ENCODE data around the gene PROM1. TPM values are rescaled to one million over a fixed set of nuclear protein-coding genes. Genes with fewer than 3 reads are reported as not detected.

The PROM1 gene
- total RNA-seq, 1 donor from 2014 or later, result 7.2 TPM

DNA sequence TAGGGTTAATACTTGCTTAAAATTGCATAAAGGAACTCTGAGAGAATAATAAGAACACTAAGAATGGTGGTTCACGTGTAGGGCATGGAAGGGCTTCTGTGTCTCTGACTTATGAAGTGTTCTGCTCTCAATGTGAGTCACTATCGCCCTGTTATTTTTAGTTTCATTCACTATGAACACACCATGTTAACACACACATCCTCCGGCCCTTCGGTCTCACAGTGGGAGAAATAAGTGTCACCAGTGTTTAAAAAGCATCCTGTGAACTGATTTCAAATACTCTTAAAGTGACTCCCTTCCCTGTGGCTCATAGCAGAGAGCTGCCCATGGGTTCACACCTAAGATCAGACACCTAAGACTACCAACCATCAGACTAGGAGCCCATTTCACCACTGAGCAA is 87.0 kb downstream of the PROM1 start:
- no peaks in the 10 kb centered on the region for H3K27me3 ChIP-seq
- H3K4me1 ChIP-seq, result no peaks in the 10 kb centered on the region
- TF ChIP-seq, protein P1, sequence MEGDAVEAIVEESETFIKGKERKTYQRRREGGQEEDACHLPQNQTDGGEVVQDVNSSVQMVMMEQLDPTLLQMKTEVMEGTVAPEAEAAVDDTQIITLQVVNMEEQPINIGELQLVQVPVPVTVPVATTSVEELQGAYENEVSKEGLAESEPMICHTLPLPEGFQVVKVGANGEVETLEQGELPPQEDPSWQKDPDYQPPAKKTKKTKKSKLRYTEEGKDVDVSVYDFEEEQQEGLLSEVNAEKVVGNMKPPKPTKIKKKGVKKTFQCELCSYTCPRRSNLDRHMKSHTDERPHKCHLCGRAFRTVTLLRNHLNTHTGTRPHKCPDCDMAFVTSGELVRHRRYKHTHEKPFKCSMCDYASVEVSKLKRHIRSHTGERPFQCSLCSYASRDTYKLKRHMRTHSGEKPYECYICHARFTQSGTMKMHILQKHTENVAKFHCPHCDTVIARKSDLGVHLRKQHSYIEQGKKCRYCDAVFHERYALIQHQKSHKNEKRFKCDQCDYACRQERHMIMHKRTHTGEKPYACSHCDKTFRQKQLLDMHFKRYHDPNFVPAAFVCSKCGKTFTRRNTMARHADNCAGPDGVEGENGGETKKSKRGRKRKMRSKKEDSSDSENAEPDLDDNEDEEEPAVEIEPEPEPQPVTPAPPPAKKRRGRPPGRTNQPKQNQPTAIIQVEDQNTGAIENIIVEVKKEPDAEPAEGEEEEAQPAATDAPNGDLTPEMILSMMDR (IDR thresholded peaks at IDR 0.05), result no peak
- intact Hi-C loops (cut with DNase I), result no loop called here
- no peaks in the 10 kb centered on the region for H3K36me3 ChIP-seq
- no peak overlapping the region for H3K27ac ChIP-seq
- H3K4me3 ChIP-seq, result no peak overlapping the region
- H3K9me3 ChIP-seq, result no peaks in the 10 kb centered on the region
- no peak for DNase-seq (ENCODE audit: low spot score in 2 of 2)

DNA sequence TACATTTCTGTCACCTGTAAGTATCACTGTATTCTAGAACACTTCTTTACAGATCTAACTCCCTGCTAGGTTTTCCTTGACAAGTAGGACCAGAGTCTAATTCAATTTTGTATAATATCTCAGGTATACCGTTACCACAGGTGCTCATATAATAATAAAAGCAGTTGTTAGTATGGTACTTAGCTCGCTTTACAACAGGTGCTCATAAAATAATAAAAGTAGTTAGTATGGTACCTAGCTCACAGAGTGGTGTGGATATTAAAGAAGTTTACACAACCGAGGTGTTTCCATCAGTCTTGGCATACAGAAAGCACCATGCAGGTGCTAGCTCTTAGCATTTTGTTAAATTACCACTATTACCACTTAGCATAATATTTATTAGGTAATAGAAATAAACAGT is 88.0 kb downstream of the PROM1 start:
- H3K36me3 ChIP-seq, result no peaks in the 10 kb centered on the region
- intact Hi-C loops (cut with DNase I), result no loop called here
- no peaks in the 10 kb centered on the region for H3K27me3 ChIP-seq
- H3K9me3 ChIP-seq, result no peaks in the 10 kb centered on the region
- H3K4me1 ChIP-seq, result no peaks in the 10 kb centered on the region
- H3K27ac ChIP-seq, result no peak overlapping the region
- H3K4me3 ChIP-seq, result no peak overlapping the region
- DNase-seq (ENCODE audit: low spot score in 2 of 2), result no peak
- TF ChIP-seq, protein P1 (IDR thresholded peaks at IDR 0.05), result no peak

DNA sequence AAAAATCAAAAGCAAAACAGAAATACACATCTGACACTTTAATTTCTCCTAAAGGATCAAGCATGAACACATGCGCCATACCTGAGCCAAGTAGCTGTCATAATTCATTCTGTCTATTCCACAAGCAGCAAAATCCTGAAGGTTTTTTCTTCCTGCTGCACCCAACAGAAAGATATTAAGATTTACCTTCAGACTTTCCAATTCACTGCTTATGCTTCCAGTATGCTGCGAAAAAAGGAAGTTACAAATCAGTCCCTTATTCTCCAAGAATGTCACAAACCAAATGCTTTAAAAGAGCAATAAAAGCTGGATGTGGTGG is 91.7 kb downstream of the PROM1 start:
- no peaks in the 10 kb centered on the region for H3K9me3 ChIP-seq

DNA sequence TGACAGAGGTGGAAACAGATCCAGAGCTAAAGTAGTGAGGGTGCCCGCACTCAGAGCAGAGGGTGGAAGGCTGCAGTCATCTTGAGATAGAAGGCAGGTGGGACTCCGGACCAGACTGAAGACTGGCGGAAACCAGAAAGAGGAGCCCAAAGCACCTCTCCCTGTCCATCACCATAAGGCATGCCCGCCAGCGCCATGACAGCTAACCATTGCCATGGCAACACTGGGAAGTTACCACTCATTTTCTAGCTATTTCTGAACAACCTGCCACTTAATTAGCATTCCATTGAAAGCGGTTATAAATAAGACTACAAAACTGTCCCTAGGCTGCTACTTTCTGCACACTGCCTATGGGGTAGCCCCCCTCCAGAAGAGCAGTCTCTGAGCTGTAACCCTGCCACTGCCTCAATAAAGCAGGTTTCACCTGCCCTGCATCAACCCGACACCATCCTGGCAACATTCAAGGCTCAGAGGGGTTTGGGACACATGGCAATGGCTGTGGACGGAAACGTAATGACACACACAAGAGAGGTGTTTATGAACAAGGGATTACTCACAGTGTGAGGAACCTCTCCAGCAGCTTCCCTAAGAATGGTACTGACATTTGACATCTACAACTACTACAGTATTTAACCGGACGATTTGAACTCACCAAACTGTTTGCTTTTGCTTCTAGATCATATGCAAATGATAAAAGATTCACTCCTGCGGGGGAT is 93.1 kb downstream of the PROM1 start:
- Histone ChIP-seq H3K4me3 (no peak overlapping the region), H3K36me3 (peaks cover 0 to 12% of the 10 kb centered on the region in 2 donors), H3K4me1 (no peaks in the 10 kb centered on the region), H3K27me3 (no peaks in the 10 kb centered on the region), H3K9me3 (no peaks in the 10 kb centered on the region), H3K27ac (no peak overlapping the region)
- no peak for DNase-seq (ENCODE audit: low spot score in 2 of 2)
- TF ChIP-seq, protein P1 (IDR thresholded peaks at IDR 0.05), result no peak
- intact Hi-C loops (cut with DNase I), result no loop called here

More for the DNA sequence above, 91.7 kb downstream of the PROM1 start:
- H3K4me1 ChIP-seq, result no peaks in the 10 kb centered on the region
- no peak for DNase-seq (ENCODE audit: low spot score in 2 of 2)
- H3K36me3 ChIP-seq, result peaks cover 0 to 12% of the 10 kb centered on the region in 2 donors
- H3K27me3 ChIP-seq, result no peaks in the 10 kb centered on the region
- TF ChIP-seq, protein P1 (IDR thresholded peaks at IDR 0.05), result no peak
- H3K27ac ChIP-seq, result no peak overlapping the region
- no peak overlapping the region for H3K4me3 ChIP-seq
- intact Hi-C loops (cut with DNase I), result no loop called here

DNA sequence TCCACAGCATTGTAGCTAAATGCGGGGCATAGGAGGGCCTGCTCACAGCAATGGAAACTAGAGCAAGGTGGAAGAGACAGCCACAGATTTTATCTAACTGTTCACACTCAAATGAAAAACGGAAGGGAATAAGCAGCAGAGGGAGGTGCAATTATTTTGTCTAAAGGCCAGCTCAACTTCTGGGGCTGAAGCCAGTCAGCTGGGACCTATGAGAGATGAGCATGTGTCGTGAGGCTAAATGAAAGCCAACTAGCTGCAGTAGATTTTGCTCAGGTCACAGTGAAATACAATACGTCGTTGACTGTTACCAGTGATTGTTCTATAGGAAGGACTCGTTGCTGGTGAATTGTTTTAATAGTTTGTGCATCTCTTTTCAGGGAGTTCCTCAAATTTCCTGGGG is 94.4 kb downstream of the PROM1 start:
- no peaks in the 10 kb centered on the region for H3K9me3 ChIP-seq

More for the DNA sequence above, 94.4 kb downstream of the PROM1 start:
- H3K27me3 ChIP-seq, result no peaks in the 10 kb centered on the region
- no peak overlapping the region for H3K27ac ChIP-seq
- peaks cover 0 to 18% of the 10 kb centered on the region in 2 donors for H3K36me3 ChIP-seq
- H3K4me1 ChIP-seq, result no peaks in the 10 kb centered on the region
- TF ChIP-seq, protein P1 (IDR thresholded peaks at IDR 0.05), result no peak
- no peak overlapping the region for H3K4me3 ChIP-seq
- intact Hi-C loops (cut with DNase I), result no loop called here
- no peak for DNase-seq (ENCODE audit: low spot score in 2 of 2)

Measured in ascending aorta (tissue), 2 donors.